GM18909 (cell line): ENCODE data around the gene COMTD1.

Experiments used
- ATAC-seq: cut with Tn5 transposase; IDR thresholded peaks from one replicate; pipeline ENCODE4 v1.9.1; 2021; ENCODE audit warnings: mild to moderate bottlenecking; ENCODE audit not compliant: unreplicated experiment, poor library complexity

COMTD1 gene

GRCh38 chr10:75235375-75236177 is at the start of gene COMTD1:
Gene COMTD1, minus strand, starts transcription at chr10:75235957. Its CDS starts 29 bp downstream, at chr10:75235928.
- peak; percentile 77 for ATAC-seq

GRCh38 chr10:75283671-75284470 is 48.1 kb upstream of the COMTD1 start:
- no peak for ATAC-seq

- ATAC-seq, result no peak
These were observed 47.4 kb upstream of the COMTD1 start for GRCh38 chr10:75283078-75283670.

GRCh38 chr10:75281974-75282373 is 46.2 kb upstream of the COMTD1 start:
- no peak for ATAC-seq

GRCh38 chr10:75280236-75280635 is 44.5 kb upstream of the COMTD1 start:
- ATAC-seq, result no peak

- no peak for ATAC-seq
These were observed 40.5 kb upstream of the COMTD1 start for GRCh38 chr10:75276069-75276872.

GRCh38 chr10:75272896-75273295 is 37.1 kb upstream of the COMTD1 start:
- no peak for ATAC-seq

- ATAC-seq, result no peak
These were observed 36.3 kb upstream of the COMTD1 start for GRCh38 chr10:75272094-75272493.

- ATAC-seq, result no peak
These were observed 33.8 kb upstream of the COMTD1 start for GRCh38 chr10:75269605-75270004.

GRCh38 chr10:75266945-75267344 is 31.2 kb upstream of the COMTD1 start:
- no peak for ATAC-seq

GRCh38 chr10:75265856-75266255 is 30.1 kb upstream of the COMTD1 start:
- no peak for ATAC-seq

- no peak for ATAC-seq
These were observed 28.0 kb upstream of the COMTD1 start for GRCh38 chr10:75263806-75264205.

GRCh38 chr10:75261813-75262705 is 26.3 kb upstream of the COMTD1 start:
- no peak for ATAC-seq

GRCh38 chr10:75260990-75261389 is 25.2 kb upstream of the COMTD1 start:
- ATAC-seq, result no peak

GRCh38 chr10:75254739-75255138 is 19.0 kb upstream of the COMTD1 start:
- ATAC-seq, result no peak

- ATAC-seq, result no peak
These were observed 17.8 kb upstream of the COMTD1 start for GRCh38 chr10:75253281-75254220.

GRCh38 chr10:75250934-75251333 is 15.2 kb upstream of the COMTD1 start:
- ATAC-seq, result no peak

- ATAC-seq, result no peak
These were observed 12.0 kb upstream of the COMTD1 start for GRCh38 chr10:75247797-75248196.
